Ishikawa (cell line): ENCODE results near the gene TACC2.

Experiments
- CREB1 ChIP-seq: IDR thresholded peaks from 2 replicates; pipeline ENCODE4 v1.6.1; 2012; ENCODE audit warnings: low read depth
- EP300 ChIP-seq: IDR thresholded peaks from 2 replicates; pipeline ENCODE4 v1.6.1; 2012; ENCODE audit warnings: borderline replicate concordance
- NFIC ChIP-seq: IDR thresholded peaks from 2 replicates; pipeline ENCODE4 v1.6.1; 2012
- RAD21 ChIP-seq: IDR thresholded peaks from 2 replicates; pipeline ENCODE4 v1.6.1; 2012; ENCODE audit warnings: low read depth
- TF ChIP-seq, protein P1 (sequence below): IDR thresholded peaks from 2 replicates; pipeline ENCODE4 v1.6.1; 2012; ENCODE audit warnings: low read depth, mild to moderate bottlenecking
- TF ChIP-seq, protein P2 (sequence below): IDR thresholded peaks from 2 replicates; pipeline ENCODE4 v1.6.1; 2012

DNA sequence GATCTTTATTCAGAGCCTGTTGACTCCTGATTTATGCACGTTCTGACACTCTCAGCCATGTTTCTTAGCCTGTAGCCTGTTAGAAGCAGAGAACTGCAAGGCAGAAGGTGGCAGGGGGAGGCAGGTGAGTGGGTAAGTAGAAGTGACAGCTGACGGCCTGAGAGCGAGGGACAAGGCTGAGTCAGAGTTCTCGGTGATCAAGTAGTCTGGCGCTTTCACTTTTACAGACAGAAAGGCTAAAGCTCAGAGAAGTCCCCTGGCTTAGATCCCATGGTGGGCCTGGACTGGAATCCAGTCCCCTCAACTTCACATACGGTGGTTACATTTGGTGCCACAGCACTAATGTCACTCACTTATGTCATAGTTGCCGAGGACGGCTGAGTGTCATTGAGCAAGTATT is 139.0 kb downstream of the TACC2 start:
- TF ChIP-seq, protein P1, sequence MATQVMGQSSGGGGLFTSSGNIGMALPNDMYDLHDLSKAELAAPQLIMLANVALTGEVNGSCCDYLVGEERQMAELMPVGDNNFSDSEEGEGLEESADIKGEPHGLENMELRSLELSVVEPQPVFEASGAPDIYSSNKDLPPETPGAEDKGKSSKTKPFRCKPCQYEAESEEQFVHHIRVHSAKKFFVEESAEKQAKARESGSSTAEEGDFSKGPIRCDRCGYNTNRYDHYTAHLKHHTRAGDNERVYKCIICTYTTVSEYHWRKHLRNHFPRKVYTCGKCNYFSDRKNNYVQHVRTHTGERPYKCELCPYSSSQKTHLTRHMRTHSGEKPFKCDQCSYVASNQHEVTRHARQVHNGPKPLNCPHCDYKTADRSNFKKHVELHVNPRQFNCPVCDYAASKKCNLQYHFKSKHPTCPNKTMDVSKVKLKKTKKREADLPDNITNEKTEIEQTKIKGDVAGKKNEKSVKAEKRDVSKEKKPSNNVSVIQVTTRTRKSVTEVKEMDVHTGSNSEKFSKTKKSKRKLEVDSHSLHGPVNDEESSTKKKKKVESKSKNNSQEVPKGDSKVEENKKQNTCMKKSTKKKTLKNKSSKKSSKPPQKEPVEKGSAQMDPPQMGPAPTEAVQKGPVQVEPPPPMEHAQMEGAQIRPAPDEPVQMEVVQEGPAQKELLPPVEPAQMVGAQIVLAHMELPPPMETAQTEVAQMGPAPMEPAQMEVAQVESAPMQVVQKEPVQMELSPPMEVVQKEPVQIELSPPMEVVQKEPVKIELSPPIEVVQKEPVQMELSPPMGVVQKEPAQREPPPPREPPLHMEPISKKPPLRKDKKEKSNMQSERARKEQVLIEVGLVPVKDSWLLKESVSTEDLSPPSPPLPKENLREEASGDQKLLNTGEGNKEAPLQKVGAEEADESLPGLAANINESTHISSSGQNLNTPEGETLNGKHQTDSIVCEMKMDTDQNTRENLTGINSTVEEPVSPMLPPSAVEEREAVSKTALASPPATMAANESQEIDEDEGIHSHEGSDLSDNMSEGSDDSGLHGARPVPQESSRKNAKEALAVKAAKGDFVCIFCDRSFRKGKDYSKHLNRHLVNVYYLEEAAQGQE, result no peak
- TF ChIP-seq CREB1, result no peak
- no peak for TF ChIP-seq RAD21
- no peak for TF ChIP-seq EP300
- TF ChIP-seq NFIC, result no peak
- TF ChIP-seq, protein P2, sequence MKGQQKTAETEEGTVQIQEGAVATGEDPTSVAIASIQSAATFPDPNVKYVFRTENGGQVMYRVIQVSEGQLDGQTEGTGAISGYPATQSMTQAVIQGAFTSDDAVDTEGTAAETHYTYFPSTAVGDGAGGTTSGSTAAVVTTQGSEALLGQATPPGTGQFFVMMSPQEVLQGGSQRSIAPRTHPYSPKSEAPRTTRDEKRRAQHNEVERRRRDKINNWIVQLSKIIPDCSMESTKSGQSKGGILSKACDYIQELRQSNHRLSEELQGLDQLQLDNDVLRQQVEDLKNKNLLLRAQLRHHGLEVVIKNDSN, result no peak
